HG03103 (cell line): ENCODE measurements around the gene MICOS13.

Experiments
- ATAC-seq: cut with Tn5 transposase; IDR thresholded peaks from one replicate; pipeline ENCODE4 v1.9.1; 2021; ENCODE audit warnings: low read depth; ENCODE audit not compliant: unreplicated experiment

Gene MICOS13

DNA sequence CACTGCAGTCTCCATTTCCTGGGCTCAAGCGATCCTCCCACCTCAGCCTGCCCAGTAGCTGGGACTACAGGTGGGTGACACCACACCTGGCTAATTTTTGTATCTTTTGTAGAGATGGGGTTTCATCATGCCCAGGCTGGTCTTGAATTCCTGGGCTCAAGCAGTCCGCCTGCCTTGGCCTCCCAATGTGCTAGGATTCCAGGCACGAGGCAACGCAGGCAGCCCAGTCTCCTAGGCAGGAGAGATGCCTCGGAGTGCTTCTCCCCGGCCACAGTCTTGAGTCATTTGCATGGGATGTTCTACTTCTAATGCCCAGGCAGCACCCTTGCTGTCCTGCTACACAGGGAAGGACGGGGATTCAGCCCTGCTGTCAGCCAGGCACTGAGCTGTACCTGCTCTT, 8.7 kb downstream of the MICOS13 start:
- ATAC-seq: no peak

- no peak for ATAC-seq
These were observed 11.1 kb downstream of the MICOS13 start for GRCh38 chr19:5669212-5669611.

DNA sequence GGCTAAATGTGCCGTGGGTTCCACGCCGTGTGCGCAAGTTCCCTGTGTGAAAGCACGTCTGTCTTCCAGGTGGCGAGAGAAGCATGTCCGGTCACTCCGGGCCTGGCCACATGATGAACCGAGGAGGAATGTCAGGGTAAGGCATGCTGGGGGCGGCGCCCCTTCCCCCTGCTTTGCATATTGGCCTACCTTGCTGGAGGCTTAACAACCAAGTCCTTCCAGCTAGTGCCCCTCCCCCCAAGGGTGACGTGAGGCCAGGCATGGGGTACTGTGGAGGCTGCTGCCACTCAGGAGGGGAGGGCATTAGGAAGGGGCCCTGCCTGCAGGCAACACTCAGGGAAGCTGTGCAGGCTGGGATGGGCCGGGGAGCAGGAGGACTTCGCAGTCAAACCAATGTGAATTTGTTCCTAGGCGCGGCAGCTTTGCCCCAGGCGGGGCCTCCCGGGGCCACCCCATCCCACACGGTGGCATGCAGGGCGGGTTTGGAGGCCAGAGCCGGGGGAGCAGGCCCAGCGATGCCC, 12.5 kb downstream of the MICOS13 start:
- no peak for ATAC-seq

DNA sequence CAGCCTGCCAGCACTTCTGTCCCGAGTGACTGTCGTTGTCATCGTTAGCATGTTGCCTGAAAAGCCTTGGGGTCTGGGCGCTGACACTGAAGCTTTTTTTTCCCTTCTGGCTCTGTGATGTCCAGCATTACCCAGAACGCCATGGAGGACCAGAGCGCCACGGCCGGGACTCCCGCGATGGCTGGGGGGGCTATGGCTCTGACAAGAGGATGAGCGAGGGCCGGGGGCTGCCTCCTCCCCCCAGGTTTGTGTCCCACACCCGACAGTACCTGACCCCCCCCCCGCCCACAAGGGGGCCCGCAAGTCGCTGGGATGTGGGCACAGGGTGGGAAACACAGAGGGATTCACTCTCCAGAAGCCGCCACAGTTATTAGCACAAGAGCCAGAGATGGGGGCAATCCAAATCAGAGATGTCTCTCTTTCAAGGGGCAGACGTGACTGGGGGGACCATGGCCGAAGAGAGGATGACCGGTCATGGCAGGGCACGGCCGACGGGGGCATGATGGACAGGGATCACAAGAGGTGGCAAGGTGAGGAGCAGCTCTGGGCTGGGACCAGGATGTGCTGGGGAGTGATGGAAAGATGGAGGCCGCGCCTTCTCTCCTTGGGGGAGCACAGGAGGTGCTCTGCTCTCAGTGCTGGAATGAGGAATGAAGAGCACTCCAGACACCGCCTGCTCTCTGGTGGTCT, 13.2 kb downstream of the MICOS13 start:
- no peak for ATAC-seq

- ATAC-seq: no peak
These were observed 14.4 kb downstream of the MICOS13 start for GRCh38 chr19:5665781-5666513.

- ATAC-seq: no peak
These were observed 15.8 kb downstream of the MICOS13 start for GRCh38 chr19:5664515-5664914.

DNA sequence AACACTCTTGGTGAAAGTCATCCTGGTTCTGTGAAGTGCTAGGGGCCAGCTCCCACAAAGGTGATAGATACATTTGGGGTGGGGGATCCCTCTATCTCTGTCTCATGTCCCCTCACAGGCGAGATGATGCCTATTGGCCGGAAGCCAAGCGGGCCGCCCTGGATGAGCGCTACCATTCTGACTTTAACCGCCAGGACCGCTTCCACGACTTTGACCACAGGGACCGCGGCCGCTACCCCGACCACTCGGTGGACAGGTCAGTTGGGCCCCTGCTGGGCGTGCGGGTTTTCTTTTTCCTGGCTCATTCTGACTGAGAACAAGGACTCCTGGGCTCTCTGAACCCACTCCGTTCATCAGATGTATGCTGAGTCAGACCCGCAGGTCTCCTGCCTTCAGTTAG, 16.4 kb downstream of the MICOS13 start:
- no peak for ATAC-seq

DNA sequence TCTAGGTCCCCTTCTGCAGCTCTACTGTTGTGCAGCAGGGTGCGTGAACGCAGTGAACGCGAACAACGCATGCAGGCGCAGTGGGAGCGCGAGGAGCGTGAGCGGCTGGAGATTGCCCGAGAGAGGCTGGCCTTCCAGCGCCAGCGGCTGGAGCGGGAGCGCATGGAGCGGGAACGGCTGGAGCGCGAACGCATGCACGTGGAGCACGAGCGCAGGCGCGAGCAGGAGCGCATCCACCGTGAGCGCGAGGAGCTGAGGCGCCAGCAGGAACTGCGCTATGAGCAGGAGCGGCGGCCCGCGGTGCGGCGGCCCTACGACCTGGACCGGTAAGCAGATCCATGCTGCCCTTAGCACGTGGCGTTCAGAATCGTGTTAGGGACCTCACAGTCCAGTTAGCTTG, 18.8 kb downstream of the MICOS13 start:
- ATAC-seq: no peak

DNA sequence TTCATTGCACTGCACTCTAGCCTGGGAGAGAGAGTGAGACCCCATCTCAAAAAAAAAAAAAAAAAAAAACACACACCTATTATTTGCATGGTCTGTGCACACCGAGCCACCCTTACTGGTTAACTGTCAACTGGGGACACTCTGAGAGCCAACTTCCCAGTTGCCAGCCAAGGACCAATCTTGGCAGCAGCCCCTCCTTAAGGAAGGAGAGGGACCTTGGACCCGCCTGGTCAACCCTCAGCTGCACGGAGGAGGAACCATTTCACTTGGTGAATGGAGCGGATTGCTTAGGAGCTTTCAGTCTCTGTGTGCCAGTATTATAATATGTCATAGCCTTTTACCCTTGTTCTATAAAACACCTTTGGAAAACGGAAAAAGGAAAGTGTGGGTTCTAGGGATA, 24.9 kb downstream of the MICOS13 start:
- no peak for ATAC-seq

GRCh38 chr19:5654931-5655330, 25.4 kb downstream of the MICOS13 start:
- ATAC-seq: no peak

- ATAC-seq: no peak
These were observed 28.1 kb downstream of the MICOS13 start for GRCh38 chr19:5652261-5652660.

DNA sequence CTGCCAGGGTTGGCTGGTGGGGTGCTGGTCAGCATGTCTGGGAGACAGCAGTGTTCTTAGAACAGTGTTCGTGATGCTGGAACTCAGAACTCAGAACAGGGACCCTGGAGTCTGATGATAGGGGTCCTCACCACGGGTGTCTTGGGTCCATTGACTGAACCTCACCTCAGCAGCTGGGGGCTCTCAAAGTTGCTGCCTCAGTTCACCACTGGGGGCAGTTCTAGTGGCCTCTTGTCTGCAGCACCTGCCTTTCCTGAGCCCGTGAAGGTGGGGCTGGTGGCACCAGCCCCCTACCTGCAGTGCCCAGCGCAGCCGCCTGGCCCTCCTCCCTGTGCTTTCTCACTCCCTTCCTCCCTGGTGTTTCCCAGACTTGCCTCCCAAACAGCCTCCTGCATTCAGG, 29.0 kb downstream of the MICOS13 start:
- no peak for ATAC-seq

GRCh38 chr19:5648464-5648863, 31.9 kb downstream of the MICOS13 start:
- no peak for ATAC-seq

GRCh38 chr19:5646703-5647102, 33.6 kb downstream of the MICOS13 start:
- ATAC-seq: no peak

DNA sequence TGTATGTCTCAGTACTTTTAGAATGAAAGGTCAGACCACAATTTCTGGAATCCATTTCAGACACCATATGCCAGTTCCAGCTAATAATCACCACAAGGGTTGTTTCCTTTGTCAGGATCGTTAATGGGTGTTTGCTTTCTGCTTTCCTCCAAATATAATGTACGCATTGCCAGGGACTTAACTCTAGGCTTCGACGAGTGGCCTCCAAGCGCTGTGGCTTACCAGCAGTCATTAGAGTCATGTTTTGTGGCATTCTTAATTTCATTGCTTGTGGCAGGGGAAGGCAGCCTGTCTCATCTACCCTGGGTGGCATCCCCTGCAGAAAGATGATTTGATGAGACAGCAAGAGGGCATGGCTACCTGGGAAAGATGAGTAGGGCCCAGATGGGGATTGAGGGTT, 34.9 kb downstream of the MICOS13 start:
- no peak for ATAC-seq

DNA sequence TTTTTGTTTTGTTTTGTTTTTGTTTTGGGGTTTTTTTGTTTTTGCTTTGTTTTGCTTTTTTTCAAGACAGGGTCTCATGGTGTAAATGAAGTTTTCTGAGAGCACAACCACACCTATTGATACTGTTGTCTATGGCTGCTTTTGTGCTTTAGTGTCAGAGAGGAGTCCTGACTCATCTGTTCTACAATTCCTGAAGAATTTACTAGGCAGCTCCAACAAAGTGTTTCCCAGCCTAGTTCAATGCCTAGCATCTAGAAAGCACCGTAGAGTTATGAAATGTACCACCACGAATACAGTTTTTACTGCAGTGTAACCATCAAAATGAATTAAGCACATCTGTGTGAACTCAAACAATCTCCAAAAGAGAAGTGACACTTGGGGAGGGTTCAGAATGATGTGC, 36.3 kb downstream of the MICOS13 start:
- ATAC-seq: no peak

DNA sequence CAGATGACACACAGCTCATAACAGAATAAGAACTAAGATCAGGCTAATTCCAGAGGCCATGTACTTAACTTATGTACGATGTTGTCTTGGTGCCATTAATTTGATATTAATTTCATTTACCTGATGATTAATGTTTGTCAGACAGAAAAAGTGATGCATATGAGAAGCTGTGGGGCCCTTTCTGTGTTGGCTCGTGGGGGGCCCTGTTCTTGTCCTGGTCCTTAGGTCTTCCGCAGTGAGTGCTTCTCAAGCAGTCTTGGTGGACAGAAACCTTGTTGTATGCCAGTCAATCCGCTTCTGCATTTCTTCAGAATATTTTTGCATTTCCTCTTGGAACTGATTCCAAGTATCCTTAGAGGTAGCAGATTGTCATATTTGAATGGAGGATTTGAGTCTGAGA, 37.3 kb downstream of the MICOS13 start:
- ATAC-seq: no peak

DNA sequence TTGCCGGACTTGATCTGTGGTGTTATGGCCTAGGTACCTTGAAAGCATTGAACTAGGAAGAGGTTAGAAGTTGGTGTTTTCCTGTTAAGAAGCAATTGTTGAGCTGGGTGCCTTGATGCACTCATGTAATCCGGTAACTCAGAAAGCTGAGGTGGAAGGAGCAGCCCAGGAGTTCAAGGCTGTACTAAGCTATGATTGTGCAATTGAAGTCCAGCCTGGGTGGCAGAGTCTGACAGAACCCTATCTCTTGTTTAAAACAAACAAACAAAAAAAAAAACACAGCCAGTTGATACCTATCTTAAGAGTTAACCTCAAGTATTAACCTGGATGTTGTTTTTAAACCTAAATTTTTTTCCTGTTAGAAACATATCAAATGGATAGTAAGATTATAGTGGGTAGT, 38.1 kb downstream of the MICOS13 start:
- no peak for ATAC-seq

- no peak for ATAC-seq
These were observed 39.1 kb downstream of the MICOS13 start for GRCh38 chr19:5641171-5641570.

DNA sequence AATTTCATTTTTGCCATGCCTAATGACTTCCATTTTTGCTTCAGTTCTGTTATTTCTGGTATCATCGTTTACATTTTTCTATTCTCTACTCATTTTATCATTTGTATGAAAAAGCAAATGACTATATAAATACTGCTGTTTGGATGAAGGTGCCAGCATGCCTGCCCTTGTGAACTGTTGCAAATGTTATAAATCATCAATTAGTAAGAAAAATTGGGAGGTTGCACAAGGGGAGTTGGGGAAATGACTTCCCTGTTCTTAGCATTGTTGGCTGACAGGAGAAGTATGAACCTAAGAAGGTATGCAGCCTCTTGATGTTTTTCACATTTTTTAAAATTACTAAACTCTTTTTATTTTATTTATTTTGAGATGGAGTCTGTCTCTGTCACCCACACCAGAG, 42.3 kb downstream of the MICOS13 start:
- no peak for ATAC-seq

DNA sequence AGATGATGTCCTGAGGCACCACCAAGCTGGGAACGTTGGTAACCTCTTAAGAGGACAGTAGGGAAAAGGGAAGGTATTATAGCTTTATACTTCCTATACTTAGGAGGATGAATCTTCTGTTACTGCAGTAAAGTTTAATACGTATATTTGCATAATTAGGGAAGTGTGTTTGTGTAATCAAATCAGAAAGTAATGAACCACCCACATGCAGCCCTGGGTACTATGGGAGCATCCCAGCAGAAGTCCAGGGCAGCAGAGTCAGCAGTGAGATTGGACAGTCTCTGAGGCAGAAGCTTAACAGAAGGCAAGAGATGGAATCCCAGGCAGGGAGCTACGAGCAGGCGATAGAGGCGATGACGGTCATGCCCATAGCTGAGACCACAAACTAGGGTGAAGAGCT, 44.9 kb downstream of the MICOS13 start:
- no peak for ATAC-seq

DNA sequence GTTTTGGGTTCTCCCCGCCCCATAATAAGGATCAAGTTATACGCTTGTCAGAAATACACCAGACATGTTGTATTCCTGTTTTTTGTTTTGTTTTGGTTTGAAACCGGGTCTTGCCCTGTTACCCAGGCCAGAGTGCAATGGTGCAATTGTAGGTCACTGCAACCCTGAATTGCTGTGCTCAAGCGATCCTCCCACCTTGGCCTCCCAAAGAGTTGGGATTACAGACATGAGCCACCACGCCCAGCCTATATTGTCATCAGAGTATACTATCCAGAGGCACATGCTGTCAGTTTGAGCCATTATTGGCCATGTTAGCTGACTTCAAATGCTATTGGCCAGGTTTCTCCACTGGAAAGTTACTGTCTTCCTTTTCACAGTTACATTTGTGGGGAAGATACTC, 47.7 kb downstream of the MICOS13 start:
- no peak for ATAC-seq
